HG02571 (cell line): ENCODE measurements around the gene MYBBP1A.

Experiments
- ATAC-seq: cut with Tn5 transposase; IDR thresholded peaks from one replicate; pipeline ENCODE4 v1.9.1; 2021; ENCODE audit warnings: mild to moderate bottlenecking, moderate library complexity; ENCODE audit not compliant: unreplicated experiment

MYBBP1A gene

GRCh38 chr17:4520894-4521600, 34.1 kb downstream of the MYBBP1A start:
- no peak for ATAC-seq

GRCh38 chr17:4520060-4520893, 34.9 kb downstream of the MYBBP1A start:
- ATAC-seq: no peak

GRCh38 chr17:4519361-4519788, 35.8 kb downstream of the MYBBP1A start:
- ATAC-seq: no peak

GRCh38 chr17:4518901-4519300, 36.3 kb downstream of the MYBBP1A start:
- no peak for ATAC-seq

GRCh38 chr17:4516735-4517134, 38.4 kb downstream of the MYBBP1A start:
- no peak for ATAC-seq

GRCh38 chr17:4515501-4515900, 39.7 kb downstream of the MYBBP1A start:
- no peak for ATAC-seq

GRCh38 chr17:4514779-4515178, 40.4 kb downstream of the MYBBP1A start:
- no peak for ATAC-seq

GRCh38 chr17:4514206-4514605, 41.0 kb downstream of the MYBBP1A start:
- no peak for ATAC-seq

GRCh38 chr17:4513113-4514032, 41.8 kb downstream of the MYBBP1A start:
- no peak for ATAC-seq

GRCh38 chr17:4512156-4513112, 42.8 kb downstream of the MYBBP1A start:
- no peak for ATAC-seq

GRCh38 chr17:4511199-4511932, 43.8 kb downstream of the MYBBP1A start:
- no peak for ATAC-seq

- ATAC-seq: no peak
These were observed 44.6 kb downstream of the MYBBP1A start for GRCh38 chr17:4510618-4510941.

GRCh38 chr17:4509923-4510617, 45.1 kb downstream of the MYBBP1A start:
- no peak for ATAC-seq

GRCh38 chr17:4509401-4509800, 45.8 kb downstream of the MYBBP1A start:
- ATAC-seq: no peak

GRCh38 chr17:4508207-4508606, 47.0 kb downstream of the MYBBP1A start:
- ATAC-seq: no peak

- ATAC-seq: no peak
These were observed 47.6 kb downstream of the MYBBP1A start for GRCh38 chr17:4507361-4508111.

- ATAC-seq: no peak
These were observed 48.3 kb downstream of the MYBBP1A start for GRCh38 chr17:4506892-4507291.

- no peak for ATAC-seq
These were observed 48.9 kb downstream of the MYBBP1A start for GRCh38 chr17:4506175-4506813.
